Activated CD8-positive, alpha-beta memory T cell treated with anti-CD3 and anti-CD28 coated beads, Interleukin-2, amount 10 ng/mL, durations not matched to agents 7 days and 5 days (primary cell): Measurements from ENCODE around the gene IRAK2. TPM values are rescaled to one million over a fixed set of nuclear protein-coding genes. Genes with fewer than 3 reads are reported as not detected.

Source experiments
- ATAC-seq: fragments of 150-1000 bp; cut with Tn5 transposase; one replicate; pipeline ENCODE4 v1.10.0; 2021; ENCODE audit warnings: moderate library complexity
- CTCF ChIA-PET: fragments of 350-600 bp; sonication (Branson Sonifier 250); formaldehyde crosslinking; loops from one replicate; lab custom pipeline; 2021; ENCODE audit warnings: antibody characterized with exemption; lab: Charles Lee
- DNase-seq: peaks from one replicate; pipeline ENCODE4 v3.0.0-alpha.2; 2020
- H3K27ac Mint-ChIP-seq: one replicate; pipeline ENCODE4 v1.8.0; 2021; ENCODE audit warnings: mild to moderate bottlenecking, mixed read lengths
- H3K27me3 Mint-ChIP-seq: one replicate; pipeline ENCODE4 v1.8.0; 2021; ENCODE audit warnings: mixed read lengths
- H3K36me3 Mint-ChIP-seq: one replicate; pipeline ENCODE4 v1.8.0; 2021; ENCODE audit warnings: mild to moderate bottlenecking, mixed read lengths
- H3K4me1 Mint-ChIP-seq: one replicate; pipeline ENCODE4 v1.8.0; 2021; ENCODE audit warnings: mixed read lengths
- H3K4me3 Mint-ChIP-seq: one replicate; pipeline ENCODE4 v1.8.0; 2021; ENCODE audit warnings: mild to moderate bottlenecking, moderate library complexity, mixed read lengths
- H3K9me3 Mint-ChIP-seq: one replicate; pipeline ENCODE4 v1.8.0; 2022; ENCODE audit warnings: low read depth, mixed read lengths
- total RNA-seq, 2 experiments: library from RNA; stranded (reverse); gene quantifications; one replicate each; pipeline ENCODE4 v1.2.3, GENCODE V29; 2021

Gene IRAK2
- total RNA-seq, 2 experiments from 2014 or later = 3.0 to 9.1 TPM

GRCh38 chr3:10279384-10280176, 114.9 kb downstream of the IRAK2 start:
- Mint-ChIP-seq H3K4me3 (no peak overlapping the region), H3K4me1 (peaks cover 32% of the 10 kb centered on the region), H3K27ac (no peak overlapping the region), H3K36me3 (peaks cover 30% of the 10 kb centered on the region), H3K27me3 (no peaks in the 10 kb centered on the region), H3K9me3 (no peaks in the 10 kb centered on the region)
- ATAC-seq (no peak), DNase-seq (no peak)
- CTCF ChIA-PET = interaction anchor here (1.1 kb wide), 1 partner anchor 16 kb away, joined by 3 read pairs; no protein-coding TSS in a partner anchor

GRCh38 chr3:10280177-10280529, 115.4 kb downstream of the IRAK2 start:
- Mint-ChIP-seq H3K27me3 (no peaks in the 10 kb centered on the region), H3K36me3 (peaks cover 32% of the 10 kb centered on the region), H3K4me3 (no peak overlapping the region), H3K27ac (no peak overlapping the region), H3K4me1 (peaks cover 36% of the 10 kb centered on the region), H3K9me3 (no peaks in the 10 kb centered on the region)
- CTCF ChIA-PET = interaction anchor here (0.9 to 1.1 kb wide), 2 partner anchors 17 to 139 kb away, joined by 3 read pairs; partner anchors contain the start of gene VHL
- no peak for DNase-seq
- no peak for ATAC-seq

- Mint-ChIP-seq H3K27me3 (no peaks in the 10 kb centered on the region), H3K27ac (no peak overlapping the region), H3K9me3 (no peaks in the 10 kb centered on the region), H3K4me1 (peaks cover 40% of the 10 kb centered on the region), H3K36me3 (peaks cover 32% of the 10 kb centered on the region), H3K4me3 (no peak overlapping the region)
- no peak for ATAC-seq
- DNase-seq = no peak
- CTCF ChIA-PET = interaction anchor here (0.9 to 1.1 kb wide), 2 partner anchors 17 to 139 kb away, joined by 3 read pairs; partner anchors contain the start of gene VHL
Observed at GRCh38 chr3:10280571-10280970, 115.9 kb downstream of the IRAK2 start.

- DNase-seq = no peak
- Mint-ChIP-seq H3K27me3 (no peaks in the 10 kb centered on the region), H3K4me1 (peaks cover 41% of the 10 kb centered on the region), H3K9me3 (no peaks in the 10 kb centered on the region), H3K27ac (peak overlapping the region; percentile 13), H3K4me3 (no peak overlapping the region), H3K36me3 (peaks cover 31% of the 10 kb centered on the region)
- ATAC-seq = no peak
- CTCF ChIA-PET = interaction anchor here (3.4 kb wide), 1 partner anchor 18 kb away, joined by 13 read pairs; no protein-coding TSS in a partner anchor
Observed at GRCh38 chr3:10281951-10282350, 117.2 kb downstream of the IRAK2 start.

- Mint-ChIP-seq H3K36me3 (peaks cover 30% of the 10 kb centered on the region), H3K4me3 (no peak overlapping the region), H3K4me1 (peaks cover 35% of the 10 kb centered on the region), H3K9me3 (no peaks in the 10 kb centered on the region), H3K27ac (no peak overlapping the region), H3K27me3 (no peaks in the 10 kb centered on the region)
- ATAC-seq (no peak), DNase-seq (no peak)
- CTCF ChIA-PET = interaction anchor here (0.8 to 3.4 kb wide), 4 partner anchors 20 to 351 kb away, joined by 3 to 13 read pairs (median 3); partner anchors contain the start of gene CRELD1
Observed at GRCh38 chr3:10283638-10284037, 118.9 kb downstream of the IRAK2 start.

GRCh38 chr3:10284496-10284895, 119.8 kb downstream of the IRAK2 start:
- H3K4me3 Mint-ChIP-seq = no peak overlapping the region
- peaks cover 24% of the 10 kb centered on the region for H3K36me3 Mint-ChIP-seq
- H3K27me3 Mint-ChIP-seq = no peaks in the 10 kb centered on the region
- H3K27ac Mint-ChIP-seq = peak overlapping the region; percentile 75
- DNase-seq (peak; percentile 50), ATAC-seq (peak; percentile 43)
- no peaks in the 10 kb centered on the region for H3K9me3 Mint-ChIP-seq
- CTCF ChIA-PET = interaction anchor here (3.4 kb wide), 1 partner anchor 21 kb away, joined by 13 read pairs; no protein-coding TSS in a partner anchor
- H3K4me1 Mint-ChIP-seq = peaks cover 35% of the 10 kb centered on the region

GRCh38 chr3:10285272-10286132, 120.8 kb downstream of the IRAK2 start:
- Mint-ChIP-seq H3K27me3 (no peaks in the 10 kb centered on the region), H3K4me1 (peaks cover 35% of the 10 kb centered on the region), H3K9me3 (no peaks in the 10 kb centered on the region), H3K27ac (peak overlapping the region; percentile 24), H3K36me3 (peaks cover 22% of the 10 kb centered on the region), H3K4me3 (no peak overlapping the region)
- DNase-seq (no peak), ATAC-seq (no peak)
- CTCF ChIA-PET = interaction anchor here (0.8 to 3.8 kb wide), 5 partner anchors 10 to 453 kb away, joined by 3 to 15 read pairs (median 5); partner anchors contain the start of genes CRELD1 and EMC3

- ATAC-seq = no peak
- Mint-ChIP-seq H3K4me1 (peaks cover 35% of the 10 kb centered on the region), H3K36me3 (peaks cover 20% of the 10 kb centered on the region), H3K4me3 (no peak overlapping the region), H3K27ac (no peak overlapping the region), H3K9me3 (no peaks in the 10 kb centered on the region), H3K27me3 (no peaks in the 10 kb centered on the region)
- CTCF ChIA-PET = interaction anchor here (0.8 to 3.8 kb wide), 6 partner anchors 10 to 452 kb away, joined by 3 to 15 read pairs (median 4); partner anchors contain the start of genes CRELD1 and EMC3
- no peak for DNase-seq
Observed at GRCh38 chr3:10286133-10286524, 121.4 kb downstream of the IRAK2 start.

GRCh38 chr3:10286596-10287295, 122.0 kb downstream of the IRAK2 start:
- Mint-ChIP-seq H3K9me3 (no peaks in the 10 kb centered on the region), H3K27me3 (no peaks in the 10 kb centered on the region), H3K4me3 (no peak overlapping the region), H3K36me3 (peaks cover 22% of the 10 kb centered on the region), H3K4me1 (peaks cover 35% of the 10 kb centered on the region), H3K27ac (no peak overlapping the region)
- peak; percentile 58 for DNase-seq
- ATAC-seq = peak; percentile 48
- CTCF ChIA-PET = interaction anchor here (0.8 to 3.8 kb wide), 7 partner anchors 11 to 395 kb away, joined by 3 to 15 read pairs (median 5); partner anchors contain the start of genes CRELD1 and EMC3

GRCh38 chr3:10287936-10288574, 123.3 kb downstream of the IRAK2 start:
- no peaks in the 10 kb centered on the region for H3K9me3 Mint-ChIP-seq
- H3K4me1 Mint-ChIP-seq = peaks cover 31% of the 10 kb centered on the region
- H3K27ac Mint-ChIP-seq = no peak overlapping the region
- no peak for DNase-seq
- no peak for ATAC-seq
- peaks cover 17% of the 10 kb centered on the region for H3K36me3 Mint-ChIP-seq
- no peak overlapping the region for H3K4me3 Mint-ChIP-seq
- no peaks in the 10 kb centered on the region for H3K27me3 Mint-ChIP-seq
- CTCF ChIA-PET = interaction anchor here (0.6 to 3.8 kb wide), 4 partner anchors 17 to 356 kb away, joined by 3 to 15 read pairs (median 6); no protein-coding TSS in a partner anchor

- ATAC-seq (no peak), DNase-seq (no peak)
- Mint-ChIP-seq H3K27ac (no peak overlapping the region), H3K9me3 (no peaks in the 10 kb centered on the region), H3K36me3 (peaks cover 12% of the 10 kb centered on the region), H3K4me1 (peaks cover 26% of the 10 kb centered on the region), H3K4me3 (no peak overlapping the region), H3K27me3 (no peaks in the 10 kb centered on the region)
- CTCF ChIA-PET = interaction anchor here (2.6 to 3.8 kb wide), 2 partner anchors 25 to 356 kb away, joined by 7 to 15 read pairs; no protein-coding TSS in a partner anchor
Observed at GRCh38 chr3:10288575-10288960, 123.8 kb downstream of the IRAK2 start.

- no peak for DNase-seq
- CTCF ChIA-PET = interaction anchor here (2.6 kb wide), 1 partner anchor 357 kb away, joined by 7 read pairs; no protein-coding TSS in a partner anchor
- H3K27ac Mint-ChIP-seq = no peak overlapping the region
Observed at GRCh38 chr3:10289077-10289476, 124.4 kb downstream of the IRAK2 start.

More at GRCh38 chr3:10289077-10289476, 124.4 kb downstream of the IRAK2 start:
- Mint-ChIP-seq H3K36me3 (peaks cover 10% of the 10 kb centered on the region), H3K9me3 (no peaks in the 10 kb centered on the region), H3K4me1 (peaks cover 21% of the 10 kb centered on the region), H3K27me3 (no peaks in the 10 kb centered on the region), H3K4me3 (no peak overlapping the region)
- no peak for ATAC-seq
